HCT116 (cell line): ENCODE data around the gene ADGRB2. TPM values are rescaled to one million over a fixed set of nuclear protein-coding genes. Genes with fewer than 3 reads are reported as not detected.

Experiments used
- ATAC-seq: fragments of 200-7000 bp; cut with Tn5 transposase; 2 replicates; pipeline ENCODE4 v1.9.1; 2020; ENCODE audit warnings: mild to moderate bottlenecking, moderate library complexity
- BruUV-seq: library from RNA; stranded (reverse); fragments of 400-500 nt; replicated peaks from 2 replicates; lab custom pipeline; 2021; lab: Mats Ljungman, UMichigan
- CTCF ChIA-PET: fragments of 300-600 bp; sonication (Branson Sonifier 250); formaldehyde crosslinking; loops from one replicate; lab custom pipeline; 2021; ENCODE audit warnings: antibody characterized with exemption; lab: Charles Lee
- POLR2A ChIA-PET: fragments of 300-600, 350-600 bp; sonication (Branson Sonifier 250); formaldehyde crosslinking; loops from one replicate; lab custom pipeline; 2021; ENCODE audit warnings: antibody characterized with exemption; lab: Charles Lee
- RAD21 ChIA-PET, 2 experiments: fragments of 300-600 bp; sonication (Branson Sonifier 250); formaldehyde crosslinking; loops; one replicate each; lab custom pipeline; 2023; ENCODE audit warnings: low total read pairs in 2 of 2; ENCODE audit not compliant: uncharacterized antibody in 2 of 2, unreplicated experiment in 2 of 2, low non-redundant PET in 1 of 2; lab: Charles Lee
- DNase-seq: peaks from one replicate; pipeline ENCODE4 v3.0.0-alpha.2; 2010; ENCODE audit warnings: low read depth, low spot score
- H2AFZ ChIP-seq: fragments of 200-600 bp; shearing (Covaris generic), sonication (generic); 2 replicates; pipeline ENCODE4 v1.6.1; 2017; ENCODE audit warnings: low read depth, mixed run types, mixed read lengths, antibody characterized with exemption, low read length; ENCODE audit not compliant: poor library complexity, severe bottlenecking
- H3K27ac ChIP-seq: 2 replicates; pipeline ENCODE4 v1.5.1; 2012; ENCODE audit warnings: low read depth, low read length
- H3K27me3 ChIP-seq: fragments of 200-600 bp; sonication (generic); 2 replicates; pipeline ENCODE4 v1.6.1; 2016; ENCODE audit warnings: mixed run types, low read length, mixed read lengths; ENCODE audit not compliant: insufficient read depth
- H3K36me3 ChIP-seq, 2 experiments: fragments of 200-500 bp in 1 of 2; fragments of 200-600 bp in 1 of 2; sonication (Bioruptor generic) in 1 of 2; sonication (generic) in 1 of 2; 2 replicates each; pipeline versions ENCODE4 v1.5.1 to v1.6.1; 2014 to 2016; ENCODE audit warnings: low read length in 2 of 2, inconsistent platforms in 1 of 2, mixed read lengths in 1 of 2, mixed run types in 1 of 2; ENCODE audit not compliant: insufficient read depth in 2 of 2, control insufficient read depth in 1 of 2
- H3K4me1 ChIP-seq, 2 experiments: fragments of 200-600 bp in 1 of 2; sonication (generic) in 1 of 2; 2 replicates each; pipeline versions ENCODE4 v1.5.1 to v1.6.1; 2012 to 2017; ENCODE audit warnings: low read length in 2 of 2, inconsistent platforms in 1 of 2, mild to moderate bottlenecking in 1 of 2, mixed read lengths in 1 of 2, mixed run types in 1 of 2, moderate library complexity in 1 of 2; ENCODE audit not compliant: insufficient read depth in 2 of 2, control insufficient read depth in 1 of 2
- H3K4me2 ChIP-seq: fragments of 200-600 bp; sonication (generic); 2 replicates; pipeline ENCODE4 v1.6.1; 2017; ENCODE audit warnings: mixed run types, low read length, mixed read lengths
- H3K4me3 ChIP-seq, 2 experiments: fragments of 200-600 bp in 1 of 2; sonication (generic) in 1 of 2; replicated peaks in 1 of 2; 2 replicates each; pipeline ENCODE4 v1.5.1; 2011 to 2016; ENCODE audit warnings: low read length in 2 of 2, control low read depth in 1 of 2, low read depth in 1 of 2, mild to moderate bottlenecking in 1 of 2, mixed read lengths in 1 of 2, mixed run types in 1 of 2
- H3K79me2 ChIP-seq: fragments of 200-600 bp; sonication (generic); 2 replicates; pipeline ENCODE4 v1.6.1; 2017; ENCODE audit warnings: mild to moderate bottlenecking, mixed run types, low read length, moderate library complexity, mixed read lengths; ENCODE audit not compliant: insufficient read depth
- H3K9ac ChIP-seq: fragments of 200-600 bp; sonication (generic); 2 replicates; pipeline ENCODE4 v1.6.1; 2016; ENCODE audit warnings: low read length, mixed read lengths
- H3K9me2 ChIP-seq: fragments of 200-600 bp; sonication (generic), shearing (Covaris generic); 2 replicates; pipeline ENCODE4 v1.6.1; 2017; ENCODE audit warnings: mixed run types, mild to moderate bottlenecking, moderate library complexity; ENCODE audit not compliant: insufficient read depth
- H3K9me3 ChIP-seq, 2 experiments: fragments of 200-500 bp in 1 of 2; fragments of 200-600 bp in 1 of 2; sonication (Bioruptor generic) in 1 of 2; sonication (generic) in 1 of 2; 2 replicates each; pipeline ENCODE4 v1.6.1; 2014 to 2017; ENCODE audit warnings: low read length in 2 of 2, mixed read lengths in 2 of 2, inconsistent platforms in 1 of 2, low read depth in 1 of 2, mild to moderate bottlenecking in 1 of 2, mixed run types in 1 of 2, moderate library complexity in 1 of 2; ENCODE audit not compliant: control insufficient read depth in 1 of 2, insufficient read depth in 1 of 2
- H4K20me1 ChIP-seq: fragments of 200-600 bp; sonication (generic), shearing (Covaris generic); 2 replicates; pipeline ENCODE4 v1.6.1; 2017; ENCODE audit warnings: mixed run types, mild to moderate bottlenecking, moderate library complexity; ENCODE audit not compliant: insufficient read depth
- CTCF ChIP-seq, 3 experiments: fragments of 200-600 bp in 1 of 3; sonication (generic) in 1 of 3; IDR thresholded peaks in 2 of 3; conservative IDR thresholded peaks in 1 of 3; 2 replicates each; pipeline ENCODE4 v1.5.1; 2012 to 2017; ENCODE audit warnings: low read depth in 2 of 3, low read length in 2 of 3, antibody characterized with exemption in 1 of 3, borderline replicate concordance in 1 of 3, control low read depth in 1 of 3, mild to moderate bottlenecking in 1 of 3, mixed read lengths in 1 of 3, mixed run types in 1 of 3, moderate library complexity in 1 of 3; ENCODE audit not compliant: insufficient read depth in 1 of 3
- EGR1 ChIP-seq: IDR thresholded peaks from 2 replicates; pipeline ENCODE4 v1.6.1; 2012; ENCODE audit warnings: low read depth
- EZH2 ChIP-seq: fragments of 200-600 bp; sonication (generic); IDR thresholded peaks from 2 replicates; pipeline ENCODE4 v1.6.1; 2017; ENCODE audit warnings: antibody characterized with exemption, mixed run types
- MAX ChIP-seq: IDR thresholded peaks from 2 replicates; pipeline ENCODE4 v1.6.1; 2012
- RAD21 ChIP-seq: IDR thresholded peaks from 2 replicates; pipeline ENCODE4 v1.6.1; 2012; ENCODE audit warnings: low read depth, mild to moderate bottlenecking
- REST ChIP-seq: IDR thresholded peaks from 2 replicates; pipeline ENCODE4 v1.6.1; 2012; ENCODE audit warnings: low read depth
- SP1 ChIP-seq: IDR thresholded peaks from 2 replicates; pipeline ENCODE4 v1.6.1; 2012; ENCODE audit warnings: low read depth
- TCF7L2 ChIP-seq: IDR thresholded peaks from 2 replicates; pipeline ENCODE4 v1.7.0; 2011; ENCODE audit warnings: borderline replicate concordance, inconsistent platforms; ENCODE audit not compliant: insufficient read depth, insufficient read length; ENCODE audit errors: extremely low read depth
- ZFX ChIP-seq: fragments of 450-650 bp; IDR thresholded peaks from 2 replicates; pipeline ENCODE4 v1.6.1; 2017
- intact Hi-C: fragments of 100-400 bp; cut with micrococcal nuclease; formaldehyde crosslinking; loops from 2 replicates; pipeline ENCODE4 v1.10.0; 2022
- total RNA-seq: library from RNA; stranded (reverse); gene quantifications from one replicate; pipeline ENCODE4 v1.2.1, GENCODE V29; 2021; ENCODE audit not compliant: unreplicated experiment

ADGRB2 gene
- total RNA-seq, 1 experiment from 2014 or later, result 10.1 TPM

- Histone ChIP-seq H3K9ac (no peak overlapping the region), H4K20me1 (no peaks in the 10 kb centered on the region), H3K4me1 (peaks cover 12 to 41% of the 10 kb centered on the region in 2 experiments), H3K4me2 (no peak overlapping the region), H3K27ac (no peak overlapping the region), H3K9me3 (no peaks in the 10 kb centered on the region), H3K36me3 (no peaks in the 10 kb centered on the region), H2AFZ (no peak overlapping the region), H3K27me3 (no peaks in the 10 kb centered on the region), H3K9me2 (no peaks in the 10 kb centered on the region), H3K79me2 (no peaks in the 10 kb centered on the region), H3K4me3 (no peak overlapping the region)
- BruUV-seq, result no TSS peak
- ATAC-seq (no peak), DNase-seq (no peak)
- intact Hi-C loops, result no loop called here
- CTCF ChIA-PET, result no interaction called here
- no peak for TF ChIP-seq ZFX
- TF ChIP-seq SP1, result no peak
- RAD21 ChIA-PET, result no interaction called here
- POLR2A ChIA-PET, result no interaction called here
Measured at GRCh38 chr1:31693231-31693630, 70.9 kb downstream of the ADGRB2 start.

- Histone ChIP-seq H4K20me1 (no peaks in the 10 kb centered on the region), H3K9me2 (no peaks in the 10 kb centered on the region), H3K4me2 (no peak overlapping the region), H3K36me3 (no peaks in the 10 kb centered on the region), H3K27ac (no peak overlapping the region), H3K79me2 (no peaks in the 10 kb centered on the region), H3K4me1 (peaks cover 12 to 42% of the 10 kb centered on the region in 2 experiments), H3K9me3 (no peaks in the 10 kb centered on the region), H3K9ac (no peak overlapping the region), H2AFZ (no peak overlapping the region), H3K27me3 (no peaks in the 10 kb centered on the region), H3K4me3 (no peak overlapping the region)
- no peak for DNase-seq
- no peak for ATAC-seq
- ChIA-PET POLR2A (no interaction called here), CTCF (no interaction called here), RAD21 (no interaction called here)
- TF ChIP-seq EGR1, result no peak
- TF ChIP-seq MAX, result no peak
- no peak for TF ChIP-seq EZH2
- TF ChIP-seq RAD21, result no peak
- TF ChIP-seq REST, result no peak
- TF ChIP-seq TCF7L2, result no peak
- 0 out of 6 replicates have a peak, but pooled peaks of 1 of the 3 experiments have one; percentile 3 for TF ChIP-seq CTCF (IDR thresholded peaks at IDR 0.05 in 2 of 3, conservative IDR thresholded peaks at IDR 0.05 in 1 of 3; ENCODE audit: borderline replicate concordance in 1 of 3, insufficient read depth in 1 of 3, low read depth in 2 of 3, low read length in 2 of 3)
- BruUV-seq, result no TSS peak
- intact Hi-C loops, result no loop called here
Measured at GRCh38 chr1:31691951-31692350, 72.2 kb downstream of the ADGRB2 start.
